Measurements from ENCODE around the gene MTHFD1L. TPM values are rescaled to one million over a fixed set of nuclear protein-coding genes. Genes with fewer than 3 reads are reported as not detected.

Gene MTHFD1L
- total RNA-seq, 4 donors from 2014 or later: 2.4 to 19.2 (median 8.0) TPM

- DNase-seq: no peak
- H3K36me3 ChIP-seq: no peaks in the 10 kb centered on the region
- no peaks in the 10 kb centered on the region for H3K9me3 ChIP-seq
- WGBS, 2 donors: 67 to 74% methylated on average over 5 of the region's 5 CpGs
- peak overlapping the region in 3 of 4 donors; percentile 30 to 62 (median 48) for H3K27ac ChIP-seq
- H3K27me3 ChIP-seq: no peaks in the 10 kb centered on the region
- no peaks in the 10 kb centered on the region for H3K4me1 ChIP-seq
- no peak for TF ChIP-seq POLR2A (IDR thresholded peaks at IDR 0.05)
- no peak for TF ChIP-seq CTCF (IDR thresholded peaks at IDR 0.05)
- no peak overlapping the region for H3K4me3 ChIP-seq
- intact Hi-C loops (cut with DNase I): no loop called here
Measured at GRCh38 chr6:150925590-150925928, 60.1 kb downstream of the MTHFD1L start.

GRCh38 chr6:150925976-150926375 is 60.5 kb downstream of the MTHFD1L start:
- peak overlapping the region in 2 of 4 donors; percentile 45 to 62 for H3K27ac ChIP-seq
- DNase-seq: no peak
- WGBS, 2 donors: 63 to 71% methylated on average over 7 of the region's 7 CpGs

GRCh38 chr6:150928882-150929281 is 63.4 kb downstream of the MTHFD1L start:
- Histone ChIP-seq H3K36me3 (no peaks in the 10 kb centered on the region), H3K27ac (no peak overlapping the region), H3K27me3 (no peaks in the 10 kb centered on the region), H3K4me1 (peaks cover 0 to 13% (median 0%) of the 10 kb centered on the region in 3 donors), H3K9me3 (no peaks in the 10 kb centered on the region), H3K4me3 (no peak overlapping the region)
- DNase-seq: no peak
- TF ChIP-seq POLR2A (IDR thresholded peaks at IDR 0.05) (no peak), CTCF (IDR thresholded peaks at IDR 0.05) (peak in 1 of 6 experiments; percentile 26)
- 100% methylated on average over 1 of the region's 3 CpGs for WGBS, 2 donors
- intact Hi-C loops (cut with DNase I): no loop called here

More at GRCh38 chr6:150925976-150926375, 60.5 kb downstream of the MTHFD1L start:
- intact Hi-C loops (cut with DNase I): no loop called here
- Histone ChIP-seq H3K4me1 (peaks cover 0 to 4% (median 0%) of the 10 kb centered on the region in 3 donors), H3K4me3 (no peak overlapping the region), H3K36me3 (no peaks in the 10 kb centered on the region), H3K9me3 (no peaks in the 10 kb centered on the region), H3K27me3 (no peaks in the 10 kb centered on the region)
- TF ChIP-seq CTCF (IDR thresholded peaks at IDR 0.05) (no peak), POLR2A (IDR thresholded peaks at IDR 0.05) (no peak)

GRCh38 chr6:150929416-150929815 is 63.9 kb downstream of the MTHFD1L start:
- WGBS, 2 donors: 68 to 73% methylated on average over 2 of the region's 2 CpGs
- Histone ChIP-seq H3K27ac (peak overlapping the region in 1 of 4 donors; percentile 7), H3K36me3 (no peaks in the 10 kb centered on the region), H3K4me3 (no peak overlapping the region), H3K27me3 (no peaks in the 10 kb centered on the region), H3K4me1 (peaks cover 0 to 13% (median 0%) of the 10 kb centered on the region in 3 donors), H3K9me3 (no peaks in the 10 kb centered on the region)
- no peak for TF ChIP-seq CTCF (IDR thresholded peaks at IDR 0.05)
- TF ChIP-seq POLR2A (IDR thresholded peaks at IDR 0.05): no peak
- intact Hi-C loops (cut with DNase I): no loop called here
- no peak for DNase-seq

GRCh38 chr6:150930841-150931240 is 65.3 kb downstream of the MTHFD1L start:
- Histone ChIP-seq H3K9me3 (no peaks in the 10 kb centered on the region), H3K27ac (no peak overlapping the region), H3K27me3 (no peaks in the 10 kb centered on the region), H3K4me3 (no peak overlapping the region), H3K36me3 (no peaks in the 10 kb centered on the region), H3K4me1 (peaks cover 0 to 13% (median 0%) of the 10 kb centered on the region in 3 donors)
- intact Hi-C loops (cut with DNase I): no loop called here
- DNase-seq: no peak
- WGBS, 2 donors: 40 to 50% methylated on average over 1 of the region's 1 CpG
- TF ChIP-seq POLR2A (IDR thresholded peaks at IDR 0.05) (no peak), CTCF (IDR thresholded peaks at IDR 0.05) (no peak)
